SW480 (cell line): ENCODE measurements around the gene INPPL1.
A peak's percentile ranks its signal among the peaks of the same experiment; 100 is the strongest.

ENCODE experiments used
- DNase-seq: peaks from one replicate; pipeline ENCODE4 v3.0.0-alpha.2; 2016; ENCODE audit warnings: low spot score

Gene INPPL1

GRCh38 chr11:72218251-72218745 lies 6.3 kb upstream of the INPPL1 start:
- DNase-seq: no peak

- no peak for DNase-seq
Measured at GRCh38 chr11:72220696-72221363, 3.7 kb upstream of the INPPL1 start.

GRCh38 chr11:72221386-72222075 lies 3.0 kb upstream of the INPPL1 start:
- no peak for DNase-seq

- DNase-seq: no peak
Measured at GRCh38 chr11:72222106-72222891, 2.3 kb upstream of the INPPL1 start.

GRCh38 chr11:72222907-72223614 lies 1.5 kb upstream of the INPPL1 start:
- DNase-seq: peak; percentile 88

GRCh38 chr11:72223615-72224563 lies 678 bp upstream of the INPPL1 start:
- DNase-seq: peak; percentile 32

GRCh38 chr11:72225411-72225951 lies 914 bp downstream of the INPPL1 start:
- no peak for DNase-seq

GRCh38 chr11:72226701-72227100 lies 2.1 kb downstream of the INPPL1 start:
- DNase-seq: no peak

GRCh38 chr11:72227316-72228228 lies 3.0 kb downstream of the INPPL1 start:
- no peak for DNase-seq

- DNase-seq: no peak
Measured at GRCh38 chr11:72228229-72228843, 3.8 kb downstream of the INPPL1 start.

- DNase-seq: no peak
Measured at GRCh38 chr11:72228844-72229231, 4.3 kb downstream of the INPPL1 start.

GRCh38 chr11:72229336-72229924 lies 4.9 kb downstream of the INPPL1 start:
- DNase-seq: no peak

- DNase-seq: no peak
Measured at GRCh38 chr11:72229925-72230763, 5.6 kb downstream of the INPPL1 start.

- DNase-seq: no peak
Measured at GRCh38 chr11:72230764-72231365, 6.3 kb downstream of the INPPL1 start.

GRCh38 chr11:72231396-72232259 lies 7.1 kb downstream of the INPPL1 start:
- no peak for DNase-seq

GRCh38 chr11:72232260-72233055 lies 7.9 kb downstream of the INPPL1 start:
- no peak for DNase-seq
